Skeletal muscle satellite cell (primary cell): ENCODE measurements around the gene PRAMEF7. TPM values are rescaled to one million over a fixed set of nuclear protein-coding genes. Genes with fewer than 3 reads are reported as not detected.
"Not testable (repeated sequence)": the region's sequence is repeated elsewhere in the genome, so short reads cannot be mapped to it uniquely, and the experiment has no call there.

Experiments
- H3K27me3 ChIP-seq: 2 replicates; pipeline ENCODE4 v1.7.0; 2013; ENCODE audit warnings: low read length; ENCODE audit not compliant: control insufficient read depth, insufficient read depth
- H3K36me3 ChIP-seq: 2 replicates; pipeline ENCODE4 v1.7.0; 2013; ENCODE audit warnings: mild to moderate bottlenecking, control low read depth, low read length; ENCODE audit not compliant: insufficient read depth
- H3K4me1 ChIP-seq: 2 replicates; pipeline ENCODE4 v1.7.0; 2013; ENCODE audit warnings: low read length; ENCODE audit not compliant: control insufficient read depth, insufficient read depth
- H3K4me2 ChIP-seq: 2 replicates; pipeline ENCODE4 v1.7.0; 2013; ENCODE audit warnings: mild to moderate bottlenecking, low read length
- H3K4me3 ChIP-seq: 2 replicates; pipeline ENCODE4 v1.7.0; 2013; ENCODE audit warnings: low read length
- H3K9ac ChIP-seq: 2 replicates; pipeline ENCODE4 v1.7.0; 2013; ENCODE audit warnings: mild to moderate bottlenecking, low read depth, low read length, moderate library complexity
- H3K9me3 ChIP-seq: replicated peaks from 2 replicates; pipeline ENCODE4 v1.7.0; 2013; ENCODE audit warnings: mild to moderate bottlenecking, control low read depth, low read length
- small RNA-seq: library from RNA; depleted of rRNA; stranded (forward); fragments of <200 nt; gene quantifications from one replicate; pipeline ENCODE3, GENCODE V24; 2012
- total RNA-seq: library from RNA; depleted of rRNA; stranded (reverse); fragments of >200 nt; gene quantifications from 2 replicates; pipeline ENCODE4 v1.2.3, GENCODE V29; 2012; rRNA removed

The PRAMEF7 gene
- total RNA-seq: not detected in 2 replicates

GRCh38 chr1:12916310-12916709 is at the start of gene PRAMEF7:
PRAMEF7 (plus strand) TSS chr1:12916610; CDS start chr1:12917693, 1,083 bp downstream.
- not testable (repeated sequence) for H3K9ac ChIP-seq, H3K9me3 ChIP-seq, H3K36me3 ChIP-seq, H3K4me1 ChIP-seq, H3K4me2 ChIP-seq, H3K27me3 ChIP-seq, H3K4me3 ChIP-seq

GRCh38 chr1:12878453-12878852 is 38.0 kb upstream of the PRAMEF7 start:
- H3K4me3 ChIP-seq, H3K4me1 ChIP-seq: not testable (repeated sequence)

GRCh38 chr1:12886101-12886500 is 30.3 kb upstream of the PRAMEF7 start, which contains the start of gene PRAMEF4:
PRAMEF4 (minus strand) TSS chr1:12886201; CDS start chr1:12883394, 2,807 bp downstream.
- H3K4me2 ChIP-seq, H3K4me3 ChIP-seq, H3K27me3 ChIP-seq, H3K4me1 ChIP-seq, H3K36me3 ChIP-seq, H3K9ac ChIP-seq, H3K9me3 ChIP-seq: not testable (repeated sequence)

More at GRCh38 chr1:12878453-12878852, 38.0 kb upstream of the PRAMEF7 start:
- H3K9me3 ChIP-seq, H3K9ac ChIP-seq, H3K36me3 ChIP-seq, H3K27me3 ChIP-seq, H3K4me2 ChIP-seq: not testable (repeated sequence)

GRCh38 chr1:12898170-12898569 is 18.2 kb upstream of the PRAMEF7 start, which contains the start of gene PRAMEF10:
PRAMEF10 (minus strand) TSS chr1:12898270; CDS start chr1:12895847, 2,423 bp downstream.
- H3K4me1 ChIP-seq, H3K4me2 ChIP-seq, H3K36me3 ChIP-seq, H3K4me3 ChIP-seq, H3K9ac ChIP-seq, H3K27me3 ChIP-seq, H3K9me3 ChIP-seq: not testable (repeated sequence)

GRCh38 chr1:12899186-12899585 is 17.2 kb upstream of the PRAMEF7 start:
- not testable (repeated sequence) for H3K4me1 ChIP-seq, H3K9me3 ChIP-seq, H3K4me2 ChIP-seq, H3K36me3 ChIP-seq, H3K9ac ChIP-seq, H3K4me3 ChIP-seq, H3K27me3 ChIP-seq

GRCh38 chr1:12903793-12904572 is 12.4 kb upstream of the PRAMEF7 start:
- not testable (repeated sequence) for H3K9me3 ChIP-seq, H3K4me1 ChIP-seq, H3K4me3 ChIP-seq, H3K36me3 ChIP-seq, H3K9ac ChIP-seq, H3K27me3 ChIP-seq, H3K4me2 ChIP-seq

GRCh38 chr1:12921749-12922148 is 5.3 kb downstream of the PRAMEF7 start:
- H3K9me3 ChIP-seq, H3K4me1 ChIP-seq, H3K4me2 ChIP-seq, H3K4me3 ChIP-seq, H3K9ac ChIP-seq, H3K36me3 ChIP-seq, H3K27me3 ChIP-seq: not testable (repeated sequence)

- H3K4me2 ChIP-seq, H3K9me3 ChIP-seq, H3K9ac ChIP-seq, H3K27me3 ChIP-seq, H3K4me1 ChIP-seq, H3K36me3 ChIP-seq, H3K4me3 ChIP-seq: not testable (repeated sequence)
Observed at GRCh38 chr1:12924368-12924767, 8.0 kb downstream of the PRAMEF7 start.

GRCh38 chr1:12947480-12947879 is 31.1 kb downstream of the PRAMEF7 start, which contains the start of gene PRAMEF6:
PRAMEF6 (minus strand) TSS chr1:12947580; CDS start chr1:12942518, 5,062 bp downstream.
- H3K4me2 ChIP-seq, H3K9ac ChIP-seq, H3K27me3 ChIP-seq, H3K4me3 ChIP-seq, H3K4me1 ChIP-seq, H3K9me3 ChIP-seq, H3K36me3 ChIP-seq: not testable (repeated sequence)

Small RNA genes within 50 kb of the gene (small RNA-seq; reads per million reads assigned to genes)
- gene RNU6-1072P: not detected
